ENCODE data around the gene FALEC.
"Not testable (repeated sequence)": the region's sequence is repeated elsewhere in the genome, so short reads cannot be mapped to it uniquely, and the experiment has no call there.

DNA sequence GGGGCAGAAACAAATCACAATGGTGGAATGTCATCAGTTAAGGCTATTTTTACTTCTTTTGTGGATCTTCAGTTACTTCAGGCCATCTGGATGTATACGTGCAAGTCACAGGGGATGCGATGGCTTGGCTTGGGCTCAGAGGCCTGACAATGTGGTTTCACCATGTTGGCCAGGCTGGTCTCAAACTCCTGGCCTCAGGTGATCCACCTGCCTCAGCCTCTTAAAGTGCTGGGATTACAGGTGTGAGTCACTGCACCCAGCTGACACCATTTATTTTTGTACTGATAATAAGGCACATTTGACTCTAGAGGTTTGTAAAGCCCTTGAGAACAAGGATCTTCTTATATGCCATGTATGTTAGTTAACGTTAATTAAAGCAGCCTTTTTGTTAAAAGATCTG, 65.4 kb downstream of the FALEC start:
- TF ChIP-seq, protein P1, sequence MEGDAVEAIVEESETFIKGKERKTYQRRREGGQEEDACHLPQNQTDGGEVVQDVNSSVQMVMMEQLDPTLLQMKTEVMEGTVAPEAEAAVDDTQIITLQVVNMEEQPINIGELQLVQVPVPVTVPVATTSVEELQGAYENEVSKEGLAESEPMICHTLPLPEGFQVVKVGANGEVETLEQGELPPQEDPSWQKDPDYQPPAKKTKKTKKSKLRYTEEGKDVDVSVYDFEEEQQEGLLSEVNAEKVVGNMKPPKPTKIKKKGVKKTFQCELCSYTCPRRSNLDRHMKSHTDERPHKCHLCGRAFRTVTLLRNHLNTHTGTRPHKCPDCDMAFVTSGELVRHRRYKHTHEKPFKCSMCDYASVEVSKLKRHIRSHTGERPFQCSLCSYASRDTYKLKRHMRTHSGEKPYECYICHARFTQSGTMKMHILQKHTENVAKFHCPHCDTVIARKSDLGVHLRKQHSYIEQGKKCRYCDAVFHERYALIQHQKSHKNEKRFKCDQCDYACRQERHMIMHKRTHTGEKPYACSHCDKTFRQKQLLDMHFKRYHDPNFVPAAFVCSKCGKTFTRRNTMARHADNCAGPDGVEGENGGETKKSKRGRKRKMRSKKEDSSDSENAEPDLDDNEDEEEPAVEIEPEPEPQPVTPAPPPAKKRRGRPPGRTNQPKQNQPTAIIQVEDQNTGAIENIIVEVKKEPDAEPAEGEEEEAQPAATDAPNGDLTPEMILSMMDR (conservative IDR thresholded peaks at IDR 0.05 in 1 of 2, IDR thresholded peaks at IDR 0.05 in 1 of 2; ENCODE audit: extremely low read depth in 1 of 2, insufficient read depth in 1 of 2, low read depth in 1 of 2, low read length in 2 of 2) = not testable (repeated sequence)
- TF ChIP-seq EZH2 (IDR thresholded peaks at IDR 0.05; ENCODE audit: borderline replicate concordance, low read length) = not testable (repeated sequence)

Measured in mammary epithelial cell (primary cell).